Neural cell (in vitro differentiated cells): Measurements from ENCODE around the gene ZNF682. TPM values are rescaled to one million over a fixed set of nuclear protein-coding genes. Genes with fewer than 3 reads are reported as not detected.
"Not testable (repeated sequence)": the region's sequence is repeated elsewhere in the genome, so short reads cannot be mapped to it uniquely, and the experiment has no call there.

ENCODE experiments used
- H2AFZ ChIP-seq: fragments of 200-600, 300-800 bp; sonication (generic), shearing (Covaris generic); 2 replicates; pipeline ENCODE4 v1.6.0; 2014; ENCODE audit warnings: low read depth, mild to moderate bottlenecking, antibody characterized with exemption, low read length, moderate library complexity
- H3F3A ChIP-seq: fragments of 200-600 bp; shearing (Covaris generic); 2 replicates; pipeline ENCODE4 v1.6.1; 2016; ENCODE audit warnings: mild to moderate bottlenecking, moderate library complexity, mixed read lengths, antibody characterized with exemption, low read length; ENCODE audit not compliant: insufficient read depth, poor library complexity, severe bottlenecking
- H3K27ac ChIP-seq: fragments of 200-600, 300-800 bp; sonication (generic), shearing (Covaris generic); 2 replicates; pipeline ENCODE4 v1.5.1; 2014; ENCODE audit warnings: mild to moderate bottlenecking, low read length, moderate library complexity
- H3K27me3 ChIP-seq: fragments of 300-800, 200-600 bp; sonication (generic), shearing (Covaris generic); 2 replicates; pipeline ENCODE4 v1.6.0; 2014; ENCODE audit warnings: mild to moderate bottlenecking, low read depth, low read length, moderate library complexity; ENCODE audit not compliant: insufficient read depth
- H3K36me3 ChIP-seq: fragments of 300-800, 200-600 bp; sonication (generic), shearing (Covaris generic); 2 replicates; pipeline ENCODE4 v1.5.1; 2014; ENCODE audit warnings: mild to moderate bottlenecking, antibody characterized with exemption, low read length, moderate library complexity; ENCODE audit not compliant: insufficient read depth
- H3K4me2 ChIP-seq: fragments of 300-800, 200-600 bp; sonication (generic), shearing (Covaris generic); 2 replicates; pipeline ENCODE4 v1.6.0; 2014; ENCODE audit warnings: mild to moderate bottlenecking, low read length
- H3K4me3 ChIP-seq: fragments of 300-800, 200-600 bp; sonication (generic), shearing (Covaris generic); 2 replicates; pipeline ENCODE4 v1.5.1; 2014; ENCODE audit warnings: mild to moderate bottlenecking, low read length, moderate library complexity
- H3K79me2 ChIP-seq: fragments of 200-600 bp; shearing (Covaris generic); replicated peaks from 2 replicates; pipeline ENCODE4 v1.6.0; 2014; ENCODE audit warnings: mild to moderate bottlenecking, low read length, moderate library complexity; ENCODE audit not compliant: insufficient read depth
- H3K9ac ChIP-seq: fragments of 300-800, 200-600 bp; sonication (generic), shearing (Covaris generic); 2 replicates; pipeline ENCODE4 v1.6.1; 2016; ENCODE audit warnings: mild to moderate bottlenecking, low read length, mixed read lengths
- H3K9me2 ChIP-seq: fragments of 200-600 bp; shearing (Covaris generic); 2 replicates; pipeline ENCODE4 v1.6.1; 2016; ENCODE audit warnings: mild to moderate bottlenecking, low read length, mixed read lengths; ENCODE audit not compliant: insufficient read depth
- H3K9me3 ChIP-seq: fragments of 200-600, 300-800 bp; sonication (generic), shearing (Covaris generic); 2 replicates; pipeline ENCODE4 v1.6.1; 2016; ENCODE audit warnings: mild to moderate bottlenecking, mixed run types, low read length, moderate library complexity, mixed read lengths
- H4K20me1 ChIP-seq: fragments of 200-600 bp; shearing (Covaris generic); 2 replicates; pipeline ENCODE4 v1.6.1; 2016; ENCODE audit warnings: mild to moderate bottlenecking, mixed run types; ENCODE audit not compliant: insufficient read depth
- EP300 ChIP-seq: fragments of 450-650 bp; conservative IDR thresholded peaks from 2 replicates; pipeline ENCODE4 v1.6.1; 2014; ENCODE audit warnings: antibody characterized with exemption, mild to moderate bottlenecking, moderate library complexity; ENCODE audit not compliant: poor library complexity, severe bottlenecking
- EZH2 ChIP-seq: fragments of 200-600, 300-800 bp; shearing (Covaris generic), sonication (generic); IDR thresholded peaks from 2 replicates; pipeline ENCODE4 v1.6.1; 2014; ENCODE audit warnings: antibody characterized with exemption, low read length, borderline replicate concordance, mild to moderate bottlenecking; ENCODE audit not compliant: insufficient read depth, poor library complexity, severe bottlenecking
- MXI1 ChIP-seq: fragments of 450-650 bp; conservative IDR thresholded peaks from 2 replicates; pipeline ENCODE4 v1.6.1; 2014; ENCODE audit warnings: antibody characterized with exemption, mild to moderate bottlenecking; ENCODE audit not compliant: poor library complexity, severe bottlenecking
- POLR2AphosphoS5 ChIP-seq: IDR thresholded peaks from 2 replicates; pipeline ENCODE4 v1.6.1; 2012
- RAD21 ChIP-seq: fragments of 450-650 bp; conservative IDR thresholded peaks from 2 replicates; pipeline ENCODE4 v1.6.1; 2014; ENCODE audit warnings: antibody characterized with exemption, mild to moderate bottlenecking, moderate library complexity
- SMC3 ChIP-seq: fragments of 450-650 bp; conservative IDR thresholded peaks from 2 replicates; pipeline ENCODE4 v1.6.1; 2014; ENCODE audit warnings: antibody characterized with exemption, mild to moderate bottlenecking, moderate library complexity; ENCODE audit not compliant: poor library complexity
- TAF1 ChIP-seq: IDR thresholded peaks from 2 replicates; pipeline ENCODE4 v1.6.1; 2012; ENCODE audit warnings: low read depth
- polyA plus RNA-seq: library from polyadenylated mRNA; depleted of rRNA; stranded (reverse); fragments of >200 nt; gene quantifications from 2 replicates; pipeline ENCODE4 v1.2.3, GENCODE V29; 2014
- TF ChIP-seq, protein P1 (sequence below): fragments of 450-650 bp; IDR thresholded peaks from 2 replicates; pipeline ENCODE4 v1.5.1; 2014; ENCODE audit warnings: antibody characterized with exemption, mild to moderate bottlenecking, moderate library complexity; ENCODE audit not compliant: poor library complexity, severe bottlenecking
- TF ChIP-seq, protein P2 (sequence below): IDR thresholded peaks from 2 replicates; pipeline ENCODE4 v1.6.1; 2012; ENCODE audit warnings: borderline replicate concordance

ZNF682 gene
- polyA plus RNA-seq, 1 donor from 2014 or later: 57.1 TPM

DNA sequence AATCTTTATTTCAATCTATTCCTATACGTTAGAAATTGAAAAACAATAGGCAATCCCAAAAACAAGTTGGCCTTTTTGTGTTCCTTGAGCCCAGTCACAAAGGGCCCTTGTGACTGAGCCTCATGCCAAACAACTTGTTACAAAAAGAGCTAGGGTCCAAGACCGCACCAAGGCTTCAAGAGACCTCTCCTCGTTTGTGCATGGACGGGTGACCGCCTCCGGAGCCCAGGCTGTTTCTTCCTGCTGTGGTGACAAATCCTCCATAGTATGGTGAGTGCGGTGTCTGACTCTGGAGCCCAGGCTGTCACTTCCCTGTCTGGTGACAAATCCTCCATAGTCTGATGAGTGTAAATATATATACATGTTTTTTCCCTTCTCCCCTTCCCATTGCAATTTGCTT lies 74.9 kb downstream of the ZNF682 start:
- H2AFZ ChIP-seq: no peak overlapping the region
- no peaks in the 10 kb centered on the region for H3F3A ChIP-seq
- no peaks in the 10 kb centered on the region for H3K9me3 ChIP-seq
- H4K20me1 ChIP-seq: no peaks in the 10 kb centered on the region
- H3K4me3 ChIP-seq: no peak overlapping the region
- TF ChIP-seq, protein P1, sequence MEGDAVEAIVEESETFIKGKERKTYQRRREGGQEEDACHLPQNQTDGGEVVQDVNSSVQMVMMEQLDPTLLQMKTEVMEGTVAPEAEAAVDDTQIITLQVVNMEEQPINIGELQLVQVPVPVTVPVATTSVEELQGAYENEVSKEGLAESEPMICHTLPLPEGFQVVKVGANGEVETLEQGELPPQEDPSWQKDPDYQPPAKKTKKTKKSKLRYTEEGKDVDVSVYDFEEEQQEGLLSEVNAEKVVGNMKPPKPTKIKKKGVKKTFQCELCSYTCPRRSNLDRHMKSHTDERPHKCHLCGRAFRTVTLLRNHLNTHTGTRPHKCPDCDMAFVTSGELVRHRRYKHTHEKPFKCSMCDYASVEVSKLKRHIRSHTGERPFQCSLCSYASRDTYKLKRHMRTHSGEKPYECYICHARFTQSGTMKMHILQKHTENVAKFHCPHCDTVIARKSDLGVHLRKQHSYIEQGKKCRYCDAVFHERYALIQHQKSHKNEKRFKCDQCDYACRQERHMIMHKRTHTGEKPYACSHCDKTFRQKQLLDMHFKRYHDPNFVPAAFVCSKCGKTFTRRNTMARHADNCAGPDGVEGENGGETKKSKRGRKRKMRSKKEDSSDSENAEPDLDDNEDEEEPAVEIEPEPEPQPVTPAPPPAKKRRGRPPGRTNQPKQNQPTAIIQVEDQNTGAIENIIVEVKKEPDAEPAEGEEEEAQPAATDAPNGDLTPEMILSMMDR: no peak
- TF ChIP-seq TAF1: no peak
- TF ChIP-seq POLR2AphosphoS5: no peak
- no peak for TF ChIP-seq EZH2
- TF ChIP-seq EP300: no peak
- TF ChIP-seq RAD21: no peak
- no peak for TF ChIP-seq SMC3
- TF ChIP-seq, protein P2, sequence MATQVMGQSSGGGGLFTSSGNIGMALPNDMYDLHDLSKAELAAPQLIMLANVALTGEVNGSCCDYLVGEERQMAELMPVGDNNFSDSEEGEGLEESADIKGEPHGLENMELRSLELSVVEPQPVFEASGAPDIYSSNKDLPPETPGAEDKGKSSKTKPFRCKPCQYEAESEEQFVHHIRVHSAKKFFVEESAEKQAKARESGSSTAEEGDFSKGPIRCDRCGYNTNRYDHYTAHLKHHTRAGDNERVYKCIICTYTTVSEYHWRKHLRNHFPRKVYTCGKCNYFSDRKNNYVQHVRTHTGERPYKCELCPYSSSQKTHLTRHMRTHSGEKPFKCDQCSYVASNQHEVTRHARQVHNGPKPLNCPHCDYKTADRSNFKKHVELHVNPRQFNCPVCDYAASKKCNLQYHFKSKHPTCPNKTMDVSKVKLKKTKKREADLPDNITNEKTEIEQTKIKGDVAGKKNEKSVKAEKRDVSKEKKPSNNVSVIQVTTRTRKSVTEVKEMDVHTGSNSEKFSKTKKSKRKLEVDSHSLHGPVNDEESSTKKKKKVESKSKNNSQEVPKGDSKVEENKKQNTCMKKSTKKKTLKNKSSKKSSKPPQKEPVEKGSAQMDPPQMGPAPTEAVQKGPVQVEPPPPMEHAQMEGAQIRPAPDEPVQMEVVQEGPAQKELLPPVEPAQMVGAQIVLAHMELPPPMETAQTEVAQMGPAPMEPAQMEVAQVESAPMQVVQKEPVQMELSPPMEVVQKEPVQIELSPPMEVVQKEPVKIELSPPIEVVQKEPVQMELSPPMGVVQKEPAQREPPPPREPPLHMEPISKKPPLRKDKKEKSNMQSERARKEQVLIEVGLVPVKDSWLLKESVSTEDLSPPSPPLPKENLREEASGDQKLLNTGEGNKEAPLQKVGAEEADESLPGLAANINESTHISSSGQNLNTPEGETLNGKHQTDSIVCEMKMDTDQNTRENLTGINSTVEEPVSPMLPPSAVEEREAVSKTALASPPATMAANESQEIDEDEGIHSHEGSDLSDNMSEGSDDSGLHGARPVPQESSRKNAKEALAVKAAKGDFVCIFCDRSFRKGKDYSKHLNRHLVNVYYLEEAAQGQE: no peak
- TF ChIP-seq MXI1: no peak
- H3K79me2 ChIP-seq: no peaks in the 10 kb centered on the region
- H3K9me2 ChIP-seq: no peaks in the 10 kb centered on the region
- H3K27me3 ChIP-seq: no peaks in the 10 kb centered on the region
- no peak overlapping the region for H3K4me2 ChIP-seq
- H3K27ac ChIP-seq: no peak overlapping the region
- no peaks in the 10 kb centered on the region for H3K36me3 ChIP-seq
- H3K9ac ChIP-seq: no peak overlapping the region

DNA sequence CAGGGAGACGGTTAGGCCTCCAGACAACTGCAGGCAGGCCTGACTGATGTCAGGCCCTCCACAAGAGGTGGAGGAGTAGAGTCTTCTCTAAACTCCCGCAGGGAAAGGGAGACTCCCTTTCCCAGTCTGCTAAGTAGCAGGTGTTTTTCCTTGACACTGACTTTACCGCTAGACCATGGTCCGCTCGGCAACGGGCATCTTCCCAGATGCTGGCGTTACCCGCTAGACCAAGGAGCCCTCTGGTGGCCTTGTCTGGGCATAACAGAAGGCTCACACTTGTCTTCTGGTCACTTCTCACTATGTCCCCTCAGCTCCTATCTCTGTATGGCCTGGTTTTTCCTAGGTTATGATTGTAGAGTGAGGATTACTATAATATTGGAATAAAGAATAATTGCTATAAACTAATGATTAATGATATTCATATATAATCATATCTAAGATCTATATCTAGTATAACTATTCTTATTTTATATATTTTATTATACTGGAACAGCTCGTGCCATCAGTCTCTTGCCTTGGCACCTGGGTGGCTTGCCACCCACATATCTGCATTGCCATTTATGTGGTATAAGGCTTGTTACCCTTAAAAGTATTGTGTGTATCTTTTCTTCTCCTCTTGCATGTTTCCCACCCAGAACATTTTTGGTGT lies 80.0 kb downstream of the ZNF682 start:
- not testable (repeated sequence) for H2AFZ ChIP-seq, H3K27me3 ChIP-seq, H3K4me3 ChIP-seq, H3K9ac ChIP-seq, H3K4me2 ChIP-seq, H3K79me2 ChIP-seq, H3K27ac ChIP-seq, H3K9me3 ChIP-seq, H3K36me3 ChIP-seq, H4K20me1 ChIP-seq, H3F3A ChIP-seq, H3K9me2 ChIP-seq
- peak; percentile 45 for TF ChIP-seq SMC3
- TF ChIP-seq, protein P1: peak; percentile 49
- TF ChIP-seq RAD21: peak; percentile 32

DNA sequence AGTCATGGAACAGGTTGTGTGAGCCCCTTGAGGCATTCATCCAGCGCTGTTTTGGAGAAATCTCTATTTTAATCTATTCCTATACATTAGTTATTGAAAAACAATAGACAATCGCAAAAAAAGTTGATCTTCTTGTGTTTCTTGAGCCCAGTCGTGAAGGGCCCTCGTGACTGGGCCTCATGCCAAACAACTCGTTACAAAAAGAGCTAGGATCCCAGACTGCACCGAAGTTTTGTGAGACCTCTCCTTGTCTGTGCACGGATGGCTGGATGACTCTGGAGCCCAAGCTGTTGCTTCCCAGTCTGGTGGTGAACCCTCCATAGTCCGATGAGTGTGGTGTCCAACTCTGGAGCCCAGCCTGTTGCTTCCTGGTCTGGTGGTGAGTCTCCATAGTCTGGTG lies 81.5 kb downstream of the ZNF682 start:
- not testable (repeated sequence) for H3F3A ChIP-seq, H3K79me2 ChIP-seq, H3K27me3 ChIP-seq, H3K9me2 ChIP-seq, H3K4me2 ChIP-seq, H4K20me1 ChIP-seq, H3K9ac ChIP-seq, H2AFZ ChIP-seq, H3K4me3 ChIP-seq, H3K36me3 ChIP-seq, H3K27ac ChIP-seq, H3K9me3 ChIP-seq
